Omental fat pad (tissue), 4 donors: ENCODE data around the gene YY1. TPM values are rescaled to one million over a fixed set of nuclear protein-coding genes. Genes with fewer than 3 reads are reported as not detected.

ENCODE experiments used
- ATAC-seq: fragments of 150-250 bp; one replicate; pipeline ENCODE4 v1.9.1; 2016; ENCODE audit warnings: mild to moderate bottlenecking, moderate library complexity; ENCODE audit not compliant: low FRiP score
- DNase-seq: peaks from one replicate; pipeline ENCODE4 v3.0.0-alpha.2; 2019; ENCODE audit warnings: low spot score
- total RNA-seq, 4 donors: library from RNA; depleted of rRNA; stranded (reverse); fragments of >200 nt; gene quantifications; one replicate each; pipeline ENCODE4 v1.1.0, GENCODE V29; 2016
- TF ChIP-seq, protein P1 (sequence below), 3 donors: fragments of 450-650 bp; IDR thresholded peaks; one replicate each; pipeline ENCODE4 v1.5.1; 2016 to 2017; ENCODE audit warnings: antibody characterized with exemption in 3 of 3, mild to moderate bottlenecking in 3 of 3, moderate library complexity in 2 of 3

YY1 gene
- total RNA-seq, 4 donors from 2014 or later = 45.1 to 55.5 (median 48.6) TPM

DNA sequence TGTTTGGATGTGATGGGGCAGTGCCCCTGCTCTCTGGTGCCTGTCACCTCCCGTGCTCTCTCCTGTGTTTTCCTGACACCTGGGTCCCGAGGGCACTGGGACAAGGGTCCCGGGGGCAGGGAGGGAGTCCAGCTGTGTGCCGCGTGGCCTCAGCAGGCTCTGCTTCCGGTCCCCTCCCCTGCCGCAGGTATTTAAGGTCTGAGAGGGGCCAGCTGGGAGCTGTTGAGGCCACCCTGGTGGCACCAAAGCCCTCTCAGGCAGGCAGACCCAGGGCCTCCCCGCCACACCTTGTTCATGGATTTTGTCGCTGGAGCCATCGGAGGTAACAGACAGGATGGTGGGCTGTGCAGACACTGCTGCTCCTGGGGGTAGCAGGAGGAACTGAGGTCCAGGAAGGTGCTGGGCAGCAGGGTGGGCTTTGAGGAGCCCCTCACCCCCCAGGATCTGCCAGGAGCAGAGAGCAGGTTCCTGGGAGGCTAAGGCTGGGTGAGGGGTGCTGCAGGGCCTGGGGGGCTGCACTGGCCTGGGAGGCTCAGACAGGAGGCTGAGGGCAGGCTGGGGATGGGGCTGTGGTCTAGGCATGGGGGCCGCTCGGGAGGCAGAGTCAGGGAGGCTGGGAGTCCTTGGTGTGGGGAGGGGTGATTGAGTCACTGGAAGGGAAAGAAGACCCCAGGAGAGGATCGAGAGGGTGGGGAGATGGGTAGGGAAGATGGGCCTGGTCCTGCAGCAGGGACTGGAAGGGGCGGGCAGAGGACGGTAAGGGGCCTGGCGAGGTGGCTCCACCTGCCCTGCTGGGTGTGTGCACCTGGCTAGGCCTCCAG is 84.4 kb downstream of the YY1 start, which contains the start of gene SLC25A47:
Gene SLC25A47 (plus strand): TSS at position 219 of the 821 bp plus-strand sequence. CDS start 76 bp downstream, at position 295.
- TF ChIP-seq, protein P1, sequence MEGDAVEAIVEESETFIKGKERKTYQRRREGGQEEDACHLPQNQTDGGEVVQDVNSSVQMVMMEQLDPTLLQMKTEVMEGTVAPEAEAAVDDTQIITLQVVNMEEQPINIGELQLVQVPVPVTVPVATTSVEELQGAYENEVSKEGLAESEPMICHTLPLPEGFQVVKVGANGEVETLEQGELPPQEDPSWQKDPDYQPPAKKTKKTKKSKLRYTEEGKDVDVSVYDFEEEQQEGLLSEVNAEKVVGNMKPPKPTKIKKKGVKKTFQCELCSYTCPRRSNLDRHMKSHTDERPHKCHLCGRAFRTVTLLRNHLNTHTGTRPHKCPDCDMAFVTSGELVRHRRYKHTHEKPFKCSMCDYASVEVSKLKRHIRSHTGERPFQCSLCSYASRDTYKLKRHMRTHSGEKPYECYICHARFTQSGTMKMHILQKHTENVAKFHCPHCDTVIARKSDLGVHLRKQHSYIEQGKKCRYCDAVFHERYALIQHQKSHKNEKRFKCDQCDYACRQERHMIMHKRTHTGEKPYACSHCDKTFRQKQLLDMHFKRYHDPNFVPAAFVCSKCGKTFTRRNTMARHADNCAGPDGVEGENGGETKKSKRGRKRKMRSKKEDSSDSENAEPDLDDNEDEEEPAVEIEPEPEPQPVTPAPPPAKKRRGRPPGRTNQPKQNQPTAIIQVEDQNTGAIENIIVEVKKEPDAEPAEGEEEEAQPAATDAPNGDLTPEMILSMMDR (IDR thresholded peaks at IDR 0.05) = no peak
- ATAC-seq (no peak), DNase-seq (no peak)

DNA sequence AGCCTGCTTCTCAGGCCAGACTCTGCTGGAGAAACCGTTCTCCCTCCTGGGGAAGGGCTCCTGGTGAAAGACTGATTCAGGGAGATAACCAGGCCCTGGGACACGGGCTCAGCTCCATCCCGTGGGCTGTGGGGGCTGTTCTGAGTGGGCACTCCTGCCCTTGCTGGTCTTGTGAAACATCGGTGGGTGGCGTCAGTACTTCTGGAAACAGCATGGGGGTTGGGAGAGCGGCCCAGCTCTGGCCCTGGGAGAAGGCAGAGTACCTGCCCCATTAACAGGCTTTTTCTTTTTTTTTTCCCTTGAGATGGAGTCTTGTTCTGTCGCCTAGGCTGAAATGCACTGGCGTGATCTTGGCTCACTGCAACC is 85.0 kb downstream of the YY1 start:
- ATAC-seq (peak; percentile 65), DNase-seq (no peak)
- TF ChIP-seq, protein P1 (IDR thresholded peaks at IDR 0.05) = no peak

DNA sequence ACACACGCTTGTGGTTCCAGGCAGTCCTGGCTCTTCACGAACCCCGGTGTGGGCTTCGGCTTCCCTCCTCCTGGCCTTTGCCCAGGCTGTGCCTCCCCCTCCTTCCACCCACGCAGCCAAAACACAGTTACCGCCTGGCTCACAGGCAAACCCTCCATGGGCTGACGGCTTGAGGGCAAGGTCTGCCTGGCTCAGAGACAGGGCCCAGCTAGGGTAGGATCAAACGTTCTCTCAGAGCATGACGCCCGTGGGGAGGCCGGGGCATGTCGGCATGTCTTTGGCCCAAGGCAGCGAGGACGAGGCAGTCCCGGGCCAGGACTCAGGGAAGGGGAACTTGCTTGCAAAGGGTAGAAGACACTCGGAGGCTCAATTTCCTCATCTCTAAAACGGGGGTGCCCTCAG is 86.3 kb downstream of the YY1 start:
- TF ChIP-seq, protein P1 (IDR thresholded peaks at IDR 0.05) = no peak
- DNase-seq = no peak
- peak; percentile 56 for ATAC-seq

GRCh38 chr14:100325958-100326357 is 87.0 kb downstream of the YY1 start:
- DNase-seq = no peak
- no peak for ATAC-seq
- TF ChIP-seq, protein P1 (IDR thresholded peaks at IDR 0.05) = no peak

DNA sequence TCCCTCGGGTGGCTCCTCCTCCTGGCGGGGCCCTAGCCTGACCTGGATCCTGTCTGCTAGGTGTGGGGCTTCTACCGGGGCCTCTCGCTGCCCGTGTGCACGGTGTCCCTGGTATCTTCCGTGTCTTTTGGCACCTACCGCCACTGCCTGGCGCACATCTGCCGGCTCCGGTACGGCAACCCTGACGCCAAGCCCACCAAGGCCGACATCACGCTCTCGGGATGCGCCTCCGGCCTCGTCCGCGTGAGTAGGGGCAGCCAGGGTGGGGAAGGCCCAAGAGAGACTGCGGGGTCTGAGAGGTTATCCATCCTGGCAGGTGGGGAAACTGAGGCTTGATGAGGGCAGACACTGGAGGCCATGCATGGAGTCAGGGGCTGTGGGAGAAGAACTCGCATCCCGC is 88.2 kb downstream of the YY1 start:
- TF ChIP-seq, protein P1 (IDR thresholded peaks at IDR 0.05) = no peak
- DNase-seq (no peak), ATAC-seq (no peak)

- DNase-seq = no peak
- ATAC-seq = no peak
- TF ChIP-seq, protein P1 (IDR thresholded peaks at IDR 0.05) = no peak
Observed at GRCh38 chr14:100328495-100329163, 89.7 kb downstream of the YY1 start.
